ENCODE data around the gene RABGGTB. TPM values are rescaled to one million over a fixed set of nuclear protein-coding genes. Genes with fewer than 3 reads are reported as not detected.

RABGGTB gene
- polyA plus RNA-seq, 3 donors, result 6.5 to 84.2 (median 8.1) TPM

DNA sequence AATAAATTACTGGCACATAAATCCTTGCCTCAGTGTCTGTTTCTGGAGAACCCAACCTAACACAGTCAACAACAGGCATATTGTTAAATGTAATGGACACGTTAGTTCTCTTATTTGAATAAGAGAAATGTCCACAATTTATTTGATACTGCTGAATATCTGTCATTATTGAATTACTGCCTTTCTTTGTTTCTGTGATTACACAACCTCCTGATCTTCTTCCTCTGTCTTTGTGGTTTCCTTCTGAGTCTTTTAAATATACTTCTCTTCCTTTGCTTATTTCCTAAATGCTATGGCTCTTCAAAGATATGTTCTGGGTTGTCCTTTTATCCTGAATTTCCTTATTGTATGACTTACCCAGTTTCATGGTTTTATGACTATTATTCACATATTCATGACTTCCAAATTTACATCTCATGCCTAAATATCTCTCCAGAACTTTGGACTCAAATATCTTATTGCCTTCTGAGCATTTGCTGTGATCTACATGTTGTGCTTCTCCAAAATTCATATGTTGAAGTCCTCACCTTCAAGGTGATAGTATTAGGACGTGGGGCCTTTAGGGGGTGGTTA lies 50.6 kb downstream of the RABGGTB start:
- Histone ChIP-seq H2AFZ (ENCODE audit: insufficient read depth, low read depth, low read length, poor library complexity, severe bottlenecking) (no peak overlapping the region), H3K36me3 (replicated peaks in 1 of 2; ENCODE audit: control insufficient read depth in 1 of 2, insufficient read depth in 2 of 2, low read length in 2 of 2) (no peaks in the 10 kb centered on the region), H4K20me1 (ENCODE audit: insufficient read depth, low read length) (no peaks in the 10 kb centered on the region), H3K9ac (ENCODE audit: insufficient read depth, low read length, poor library complexity, severe bottlenecking) (no peak overlapping the region), H3K27me3 (ENCODE audit: control insufficient read depth in 2 of 2, insufficient read depth in 2 of 2, low read length in 2 of 2) (no peaks in the 10 kb centered on the region), H3K9me3 (replicated peaks in 1 of 2; ENCODE audit: control insufficient read depth in 1 of 2, insufficient read depth in 1 of 2, low read length in 2 of 2) (no peaks in the 10 kb centered on the region), H3K4me3 (replicated peaks in 1 of 3; ENCODE audit: low read depth in 2 of 3, low read length in 3 of 3) (no peak overlapping the region), H3K79me2 (ENCODE audit: insufficient read depth, low read length) (no peaks in the 10 kb centered on the region), H3K27ac (ENCODE audit: low read depth in 1 of 2, low read length in 2 of 2) (no peak overlapping the region), H3K4me1 (ENCODE audit: control insufficient read depth in 1 of 2, insufficient read depth in 2 of 2, low read length in 2 of 2) (peaks cover 0 to 9% of the 10 kb centered on the region in 2 donors), H3K4me2 (replicated peaks; ENCODE audit: extremely low read depth, low read length, poor library complexity, severe bottlenecking) (no peak overlapping the region)
- Mint-ChIP-seq H3K4me3 (no peak overlapping the region), H3K4me1 (peaks cover 23% of the 10 kb centered on the region), H3K27me3 (ENCODE audit: low read depth in 3 of 3) (peaks cover 0 to 5% (median 0%) of the 10 kb centered on the region in 3 donors), H3K27ac (peak overlapping the region in 1 of 7 donors; percentile 12), H3K9me3 (peaks cover 0 to 21% (median 13%) of the 10 kb centered on the region in 7 donors), H3K36me3 (no peaks in the 10 kb centered on the region)
- WGBS (ENCODE audit: insufficient coverage), result no CpG with 5 or more reads among the region's 2 CpGs
- TF ChIP-seq, protein P1, sequence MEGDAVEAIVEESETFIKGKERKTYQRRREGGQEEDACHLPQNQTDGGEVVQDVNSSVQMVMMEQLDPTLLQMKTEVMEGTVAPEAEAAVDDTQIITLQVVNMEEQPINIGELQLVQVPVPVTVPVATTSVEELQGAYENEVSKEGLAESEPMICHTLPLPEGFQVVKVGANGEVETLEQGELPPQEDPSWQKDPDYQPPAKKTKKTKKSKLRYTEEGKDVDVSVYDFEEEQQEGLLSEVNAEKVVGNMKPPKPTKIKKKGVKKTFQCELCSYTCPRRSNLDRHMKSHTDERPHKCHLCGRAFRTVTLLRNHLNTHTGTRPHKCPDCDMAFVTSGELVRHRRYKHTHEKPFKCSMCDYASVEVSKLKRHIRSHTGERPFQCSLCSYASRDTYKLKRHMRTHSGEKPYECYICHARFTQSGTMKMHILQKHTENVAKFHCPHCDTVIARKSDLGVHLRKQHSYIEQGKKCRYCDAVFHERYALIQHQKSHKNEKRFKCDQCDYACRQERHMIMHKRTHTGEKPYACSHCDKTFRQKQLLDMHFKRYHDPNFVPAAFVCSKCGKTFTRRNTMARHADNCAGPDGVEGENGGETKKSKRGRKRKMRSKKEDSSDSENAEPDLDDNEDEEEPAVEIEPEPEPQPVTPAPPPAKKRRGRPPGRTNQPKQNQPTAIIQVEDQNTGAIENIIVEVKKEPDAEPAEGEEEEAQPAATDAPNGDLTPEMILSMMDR (IDR thresholded peaks at IDR 0.05), result no peak
- DNase-seq, result no peak
- intact Hi-C loops (cut with micrococcal nuclease), result no loop called here

DNA sequence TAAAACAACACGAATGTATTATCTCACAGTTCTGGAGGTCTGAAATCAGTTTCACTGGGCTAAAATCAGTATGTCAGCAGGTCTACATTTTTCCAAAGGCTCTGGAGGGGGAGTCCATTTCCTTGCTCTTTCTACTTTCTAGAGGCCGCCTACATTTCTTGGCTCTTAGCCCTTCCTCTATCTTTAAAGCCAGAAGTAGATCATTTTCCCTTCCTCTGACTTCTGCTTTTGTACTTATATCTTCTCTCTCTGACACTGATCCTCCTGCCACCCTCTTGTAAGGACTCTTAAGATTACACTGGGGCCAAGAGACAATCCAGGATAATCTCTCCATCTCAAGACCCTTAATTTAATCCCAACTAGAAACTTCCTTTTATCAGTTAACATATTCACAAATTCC lies 52.0 kb downstream of the RABGGTB start:
- no peak overlapping the region for H3K4me3 Mint-ChIP-seq

More for the DNA sequence above, 52.0 kb downstream of the RABGGTB start:
- H3K27ac ChIP-seq (ENCODE audit: low read depth in 1 of 2, low read length in 2 of 2), result no peak overlapping the region
- no peaks in the 10 kb centered on the region for H3K79me2 ChIP-seq (ENCODE audit: insufficient read depth, low read length)
- Mint-ChIP-seq H3K27me3 (ENCODE audit: low read depth in 3 of 3) (peaks cover 0 to 5% (median 0%) of the 10 kb centered on the region in 3 donors), H3K9me3 (peaks cover 0 to 18% (median 11%) of the 10 kb centered on the region in 7 donors), H3K27ac (peak overlapping the region in 1 of 7 donors; percentile 2), H3K4me1 (peaks cover 23% of the 10 kb centered on the region), H3K36me3 (no peaks in the 10 kb centered on the region)
- WGBS (ENCODE audit: insufficient coverage), result 33% methylated on average over 1 of the region's 2 CpGs
- no peak overlapping the region for H3K4me2 ChIP-seq (replicated peaks; ENCODE audit: extremely low read depth, low read length, poor library complexity, severe bottlenecking)
- no peak for DNase-seq
- H3K9me3 ChIP-seq (replicated peaks in 1 of 2; ENCODE audit: control insufficient read depth in 1 of 2, insufficient read depth in 1 of 2, low read length in 2 of 2), result no peaks in the 10 kb centered on the region
- no peaks in the 10 kb centered on the region for H3K27me3 ChIP-seq (ENCODE audit: control insufficient read depth in 2 of 2, insufficient read depth in 2 of 2, low read length in 2 of 2)
- intact Hi-C loops (cut with micrococcal nuclease), result no loop called here
- TF ChIP-seq, protein P1 (IDR thresholded peaks at IDR 0.05), result no peak
- H4K20me1 ChIP-seq (ENCODE audit: insufficient read depth, low read length), result no peaks in the 10 kb centered on the region
- H3K36me3 ChIP-seq (replicated peaks in 1 of 2; ENCODE audit: control insufficient read depth in 1 of 2, insufficient read depth in 2 of 2, low read length in 2 of 2), result no peaks in the 10 kb centered on the region
- H2AFZ ChIP-seq (ENCODE audit: insufficient read depth, low read depth, low read length, poor library complexity, severe bottlenecking), result no peak overlapping the region
- H3K9ac ChIP-seq (ENCODE audit: insufficient read depth, low read length, poor library complexity, severe bottlenecking), result no peak overlapping the region
- peaks cover 0 to 9% of the 10 kb centered on the region in 2 donors for H3K4me1 ChIP-seq (ENCODE audit: control insufficient read depth in 1 of 2, insufficient read depth in 2 of 2, low read length in 2 of 2)
- no peak overlapping the region for H3K4me3 ChIP-seq (replicated peaks in 1 of 3; ENCODE audit: low read depth in 2 of 3, low read length in 3 of 3)
